Kidney capillary endothelial cell (primary cell): ENCODE results near the gene WIZ.

Experiments
- DNase-seq: peaks from one replicate; pipeline ENCODE4 v3.0.0-alpha.2; 2018; ENCODE audit warnings: low spot score

The WIZ gene

DNA sequence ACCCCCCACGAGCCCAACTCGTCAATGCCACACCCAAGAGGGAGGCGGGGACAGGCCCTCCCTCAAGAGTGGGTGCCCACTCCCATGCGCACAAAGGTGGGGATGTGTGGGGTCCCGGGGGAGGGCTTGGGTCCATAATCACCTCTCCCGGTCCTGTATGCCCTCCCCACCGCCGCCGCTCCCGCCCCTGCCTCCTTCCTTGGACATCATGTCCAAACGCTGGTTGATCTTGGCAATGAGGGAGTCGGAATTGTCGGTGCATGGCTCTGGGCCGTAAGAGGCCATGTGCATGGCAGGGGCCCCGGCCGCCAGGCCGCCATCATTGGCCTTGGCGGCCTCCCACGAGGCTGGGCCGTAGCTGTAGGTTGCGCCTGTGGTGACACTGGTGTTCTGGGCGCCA lies 76.1 kb downstream of the WIZ start:
- DNase-seq: no peak

DNA sequence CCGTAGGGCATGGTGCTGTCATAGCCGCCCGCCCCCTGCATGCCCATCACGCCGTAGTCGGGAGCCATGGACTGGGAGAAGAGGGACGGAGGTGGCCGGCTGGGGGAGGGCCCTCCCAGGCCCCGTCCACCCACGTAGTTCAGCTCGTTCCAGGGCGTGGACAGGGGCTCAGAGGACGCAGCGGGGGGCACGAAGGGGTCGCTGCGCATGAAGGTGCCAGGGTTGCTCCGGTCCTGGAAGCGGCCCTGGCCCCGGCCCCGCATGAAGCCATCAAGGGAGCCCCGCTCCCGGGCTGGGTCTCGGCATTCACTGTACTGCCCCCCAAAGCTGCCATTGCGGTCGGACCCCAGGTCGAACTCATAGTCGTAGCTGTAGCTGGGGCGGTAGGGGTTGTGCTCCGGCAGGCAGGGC lies 76.9 kb downstream of the WIZ start:
- DNase-seq: no peak

GRCh38 chr19:15372470-15372869 lies 77.3 kb downstream of the WIZ start:
- DNase-seq: no peak

DNA sequence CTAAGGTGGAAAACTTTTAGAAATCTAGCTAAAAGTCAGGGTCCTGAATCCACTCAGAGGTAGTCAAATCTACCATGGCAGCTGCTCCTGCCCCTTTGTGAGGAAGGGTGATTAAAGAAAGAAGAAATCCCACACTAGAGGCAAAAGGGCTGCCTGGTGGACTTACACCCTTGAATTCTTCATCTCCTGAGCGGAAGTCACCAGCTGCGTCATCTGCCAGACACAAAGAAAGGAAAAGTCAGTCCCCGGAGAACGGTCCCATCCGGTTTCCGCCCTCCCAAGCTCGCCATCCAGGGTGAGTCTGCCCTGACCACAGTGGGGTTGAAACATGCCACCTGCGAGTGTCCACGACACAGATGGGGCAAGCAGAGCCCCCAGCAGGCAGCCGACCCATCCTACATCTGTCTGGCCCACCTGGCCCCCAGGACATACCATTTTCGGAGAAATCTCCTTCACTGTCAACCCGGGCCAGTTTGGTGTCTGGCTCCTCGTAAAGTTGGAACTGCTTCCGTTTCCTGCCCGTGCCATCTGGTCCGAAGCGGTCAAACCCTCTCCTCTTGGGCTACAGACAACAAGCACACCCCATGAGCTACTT lies 77.9 kb downstream of the WIZ start:
- no peak for DNase-seq

GRCh38 chr19:15371119-15371518 lies 78.6 kb downstream of the WIZ start:
- no peak for DNase-seq
